ENCODE results near the gene EARS2.

EARS2 gene

DNA sequence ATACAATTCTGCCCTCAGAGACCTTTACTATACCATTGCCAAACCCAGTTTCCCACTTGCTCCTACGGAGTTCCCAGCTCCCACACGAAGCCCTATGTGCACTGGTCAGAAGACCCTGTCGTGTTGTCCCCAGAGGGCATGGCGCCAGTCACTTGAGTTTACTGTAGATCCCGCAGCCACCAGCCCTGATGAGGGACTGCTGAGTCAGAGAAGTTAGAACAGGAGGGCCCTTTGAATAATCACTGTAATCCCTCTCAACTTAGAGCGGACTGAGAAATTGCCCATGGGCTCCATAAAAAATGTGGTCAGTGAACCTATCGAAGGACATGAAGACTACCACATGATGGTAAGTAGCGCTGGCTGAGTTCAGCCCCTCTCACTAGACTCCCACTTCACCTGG is 9.6 kb upstream of the EARS2 start:
- TF ChIP-seq CTCF (IDR thresholded peaks at IDR 0.05), result no peak
- no peak for TF ChIP-seq ZFX (IDR thresholded peaks at IDR 0.05; ENCODE audit: borderline replicate concordance)
- no peak overlapping the region for H3K27ac ChIP-seq

DNA sequence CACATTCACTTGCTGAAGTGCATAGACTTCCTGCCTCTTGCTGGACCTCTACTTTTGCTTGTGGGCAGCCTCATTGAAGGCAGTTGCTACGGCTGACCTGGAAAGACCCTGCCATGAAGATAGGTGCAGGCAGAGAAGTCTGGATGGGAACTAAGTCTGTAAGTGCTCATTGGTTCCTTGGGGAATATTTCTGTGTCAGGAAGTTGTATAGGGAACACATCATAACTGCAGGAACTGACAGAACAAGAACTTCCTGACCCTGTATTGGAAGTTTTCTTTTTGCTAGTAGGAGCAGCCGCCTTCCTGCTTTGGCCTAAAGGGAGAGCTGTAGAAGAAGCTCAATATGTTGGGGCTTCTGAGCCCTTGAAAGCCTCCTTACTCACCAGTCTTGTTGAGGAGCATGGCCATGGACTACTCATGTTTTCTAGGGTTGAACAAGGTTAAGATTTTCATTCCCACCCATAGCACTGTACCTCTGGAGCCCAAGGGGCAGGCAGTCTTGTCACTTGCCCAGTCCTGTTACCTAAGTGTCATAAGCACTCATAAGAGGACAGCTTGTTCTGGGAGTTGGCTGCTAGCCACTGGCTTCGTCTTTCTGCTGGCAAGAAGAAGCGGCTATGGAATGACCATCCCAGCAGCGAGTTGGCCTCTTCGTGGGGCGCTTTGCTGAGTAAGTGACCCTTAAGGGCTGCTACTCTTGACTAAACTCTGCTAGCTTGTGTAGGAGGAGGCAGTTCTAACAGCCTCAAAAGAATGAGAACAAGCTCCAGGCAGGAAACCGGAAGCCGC is 7.6 kb upstream of the EARS2 start:
- TF ChIP-seq ZFX (IDR thresholded peaks at IDR 0.05; ENCODE audit: borderline replicate concordance) (no peak), CTCF (IDR thresholded peaks at IDR 0.05) (no peak)
- no peak overlapping the region for H3K27ac ChIP-seq

DNA sequence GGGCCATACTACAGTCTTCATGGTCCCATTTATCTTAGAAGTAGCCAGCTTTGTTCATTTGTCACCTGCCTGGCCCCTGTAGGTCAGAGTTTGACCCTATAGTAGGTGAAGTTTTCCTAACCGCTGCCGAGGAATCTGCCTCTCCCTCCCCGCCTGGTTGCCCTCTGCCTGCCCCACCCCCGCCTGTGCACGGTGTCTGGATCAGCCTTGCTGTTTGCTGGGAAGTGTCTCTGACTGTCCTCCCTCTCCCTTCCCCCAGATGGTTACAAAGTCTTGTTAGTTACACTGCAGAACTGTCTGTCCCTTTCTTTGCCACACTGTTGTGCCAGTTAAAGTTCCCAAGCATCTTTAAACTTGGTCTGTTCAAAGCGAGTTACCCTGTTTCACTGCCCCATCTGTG is 6.0 kb upstream of the EARS2 start:
- TF ChIP-seq CTCF (IDR thresholded peaks at IDR 0.05) (no peak), ZFX (IDR thresholded peaks at IDR 0.05; ENCODE audit: borderline replicate concordance) (no peak)
- H3K27ac ChIP-seq, result no peak overlapping the region

DNA sequence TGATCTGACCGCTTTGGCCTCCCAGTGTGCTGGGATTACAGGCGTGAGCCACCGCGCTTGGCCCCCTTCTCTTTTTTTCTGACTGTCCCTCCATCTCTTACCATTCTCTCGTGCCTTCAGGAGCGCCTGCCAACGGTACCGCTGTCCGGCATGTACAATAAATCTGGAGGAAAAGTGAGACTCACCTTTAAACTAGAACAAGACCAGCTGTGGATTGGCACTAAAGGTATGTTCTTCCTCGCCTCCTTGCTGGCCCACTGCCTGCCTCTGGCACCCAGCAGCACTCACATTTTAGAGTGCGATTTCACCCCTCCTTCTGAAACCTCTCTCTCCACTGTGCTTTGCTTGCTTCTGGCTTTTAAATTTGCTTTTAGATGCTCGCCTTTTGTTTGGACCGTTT is 5.4 kb upstream of the EARS2 start:
- TF ChIP-seq CTCF (IDR thresholded peaks at IDR 0.05) (no peak), ZFX (IDR thresholded peaks at IDR 0.05; ENCODE audit: borderline replicate concordance) (no peak)
- no peak overlapping the region for H3K27ac ChIP-seq

GRCh38 chr16:23561586-23561985 is 4.4 kb upstream of the EARS2 start:
- TF ChIP-seq CTCF (IDR thresholded peaks at IDR 0.05) (no peak), ZFX (IDR thresholded peaks at IDR 0.05; ENCODE audit: borderline replicate concordance) (no peak)
- H3K27ac ChIP-seq, result no peak overlapping the region

GRCh38 chr16:23557779-23558702 is 891 bp upstream of the EARS2 start:
- no peak for TF ChIP-seq ZFX (IDR thresholded peaks at IDR 0.05; ENCODE audit: borderline replicate concordance)
- TF ChIP-seq CTCF (IDR thresholded peaks at IDR 0.05), result no peak
- H3K27ac ChIP-seq, result peak overlapping the region; percentile 72

DNA sequence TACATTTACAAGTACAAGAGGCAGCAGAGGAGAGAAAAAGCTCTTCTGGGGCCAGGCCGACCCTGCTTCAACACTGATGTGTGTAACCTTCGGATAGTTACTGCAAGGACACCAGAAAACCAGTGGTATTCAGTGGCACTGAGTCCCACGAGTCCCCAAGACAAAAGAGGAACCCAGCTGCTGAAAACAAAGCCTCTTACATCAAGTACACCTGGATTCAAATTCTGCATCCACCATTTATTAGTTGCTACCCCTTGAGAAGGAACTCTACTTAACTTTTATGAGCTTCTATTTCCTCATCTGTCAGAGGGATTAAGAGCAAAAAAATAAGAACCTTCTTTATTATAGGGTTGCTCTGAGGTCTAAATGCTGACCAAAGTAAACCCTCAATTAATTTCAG is 2.6 kb downstream of the EARS2 start:
- no peak overlapping the region for H3K27ac ChIP-seq
- TF ChIP-seq CTCF (IDR thresholded peaks at IDR 0.05) (no peak), ZFX (IDR thresholded peaks at IDR 0.05; ENCODE audit: borderline replicate concordance) (no peak)

Measured in 22Rv1 (cell line).